Measurements from ENCODE around the gene MEGF11.

Gene MEGF11

DNA sequence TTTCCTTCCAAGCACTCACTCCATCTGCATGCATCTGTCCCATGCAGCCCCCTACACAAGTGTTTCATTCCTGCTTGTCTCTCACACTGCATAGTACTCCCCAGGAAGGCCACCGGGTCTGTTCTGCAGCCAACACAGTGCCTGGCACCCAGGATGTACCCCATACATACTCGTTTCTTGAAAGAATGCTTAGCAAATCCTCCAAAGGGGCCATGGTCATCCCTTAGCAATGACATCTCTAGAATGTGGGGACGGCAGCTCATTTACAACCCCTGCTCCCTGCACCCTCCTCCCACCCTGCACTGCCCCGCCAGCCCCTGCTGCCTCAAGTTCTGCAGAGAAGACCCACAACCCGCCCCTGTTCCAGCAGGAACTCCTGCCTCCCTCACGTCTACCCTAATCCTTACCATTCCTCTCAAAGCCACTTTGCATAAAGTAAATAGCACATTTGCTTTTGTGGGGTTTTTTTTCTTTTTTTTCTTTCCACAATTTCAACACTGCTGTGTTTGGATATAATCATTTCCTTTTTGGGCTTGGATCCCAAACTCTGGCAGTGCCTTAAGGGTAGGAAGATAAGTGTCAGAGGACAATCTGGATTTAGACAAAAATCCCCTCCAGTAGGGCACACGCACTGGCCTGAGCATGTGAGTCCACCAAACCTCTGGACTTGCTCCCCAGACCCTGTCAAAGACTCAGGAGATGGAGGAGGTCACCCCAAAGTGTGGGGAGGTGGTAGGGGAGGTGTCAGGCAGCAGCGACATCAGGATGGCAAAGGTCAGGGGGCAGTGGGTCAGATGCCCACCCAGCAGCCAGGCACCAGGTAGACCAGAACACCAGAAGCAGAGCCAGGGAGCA lies 68.4 kb downstream of the MEGF11 start:
- DNase-seq (ENCODE audit: insufficient read length, low spot score) (no peak), FAIRE-seq (no peak)

- no peak for FAIRE-seq
- no peak for DNase-seq (ENCODE audit: insufficient read length, low spot score)
Observed at GRCh38 chr15:66184492-66184891, 69.1 kb downstream of the MEGF11 start.

DNA sequence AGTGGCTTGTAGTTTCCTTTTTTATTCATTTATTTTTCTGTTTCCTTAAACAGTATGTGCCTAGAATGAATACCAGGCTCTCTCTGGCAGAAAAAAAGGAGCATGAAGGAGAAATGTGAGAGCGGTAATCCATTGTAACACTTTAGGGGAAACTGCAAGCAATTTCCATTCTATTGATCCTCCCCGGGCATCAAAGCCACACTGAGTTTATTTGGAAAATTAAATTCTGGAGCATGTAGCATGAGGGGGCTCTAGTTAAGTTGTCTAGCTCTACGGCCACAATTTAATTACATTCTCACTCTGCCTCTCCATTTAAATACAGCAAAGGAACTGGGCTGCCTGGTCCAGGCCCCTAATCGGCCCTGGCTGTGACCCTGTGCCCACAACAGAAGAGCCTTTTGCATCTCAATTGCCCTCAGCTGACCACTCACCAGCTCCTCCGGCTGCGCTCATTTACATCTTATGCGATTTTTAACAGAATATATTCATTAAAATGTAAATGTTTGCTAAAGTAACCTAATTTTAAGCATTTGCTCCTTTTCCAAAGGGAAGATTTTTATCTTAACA lies 72.9 kb downstream of the MEGF11 start:
- FAIRE-seq (no peak), DNase-seq (ENCODE audit: insufficient read length, low spot score) (no peak)

- DNase-seq (ENCODE audit: insufficient read length, low spot score) (no peak), FAIRE-seq (no peak)
Observed at GRCh38 chr15:66178531-66178910, 75.0 kb downstream of the MEGF11 start.

- DNase-seq (ENCODE audit: insufficient read length, low spot score), result no peak
- FAIRE-seq, result no peak
Observed at GRCh38 chr15:66172324-66172980, 81.1 kb downstream of the MEGF11 start.

- FAIRE-seq, result no peak
- DNase-seq (ENCODE audit: insufficient read length, low spot score), result no peak
Observed at GRCh38 chr15:66171841-66172240, 81.7 kb downstream of the MEGF11 start.

- FAIRE-seq, result no peak
- DNase-seq (ENCODE audit: insufficient read length, low spot score), result no peak
Observed at GRCh38 chr15:66170716-66171115, 82.8 kb downstream of the MEGF11 start.

DNA sequence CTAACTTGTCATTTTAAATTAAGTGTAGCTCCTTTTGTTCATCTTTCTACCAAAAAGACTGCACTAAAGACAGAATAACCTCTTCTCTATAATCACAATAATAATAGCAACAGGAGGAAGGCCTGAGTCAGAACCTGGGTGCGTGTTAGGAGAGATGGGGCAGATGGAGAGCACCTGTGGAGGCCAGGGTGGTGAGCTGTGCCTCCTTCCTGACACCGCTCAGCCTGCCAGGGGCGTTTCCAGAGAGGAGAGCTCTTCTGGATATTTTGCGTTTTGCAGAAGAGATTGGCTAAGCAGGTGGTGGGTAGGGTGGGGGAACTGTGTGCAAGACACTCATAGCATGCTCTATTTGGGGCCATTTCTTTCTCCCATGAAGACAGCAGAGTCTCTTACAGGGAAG lies 83.5 kb downstream of the MEGF11 start:
- FAIRE-seq (no peak), DNase-seq (ENCODE audit: insufficient read length, low spot score) (no peak)

- no peak for FAIRE-seq
Observed at GRCh38 chr15:66169625-66170024, 83.9 kb downstream of the MEGF11 start.

DNA sequence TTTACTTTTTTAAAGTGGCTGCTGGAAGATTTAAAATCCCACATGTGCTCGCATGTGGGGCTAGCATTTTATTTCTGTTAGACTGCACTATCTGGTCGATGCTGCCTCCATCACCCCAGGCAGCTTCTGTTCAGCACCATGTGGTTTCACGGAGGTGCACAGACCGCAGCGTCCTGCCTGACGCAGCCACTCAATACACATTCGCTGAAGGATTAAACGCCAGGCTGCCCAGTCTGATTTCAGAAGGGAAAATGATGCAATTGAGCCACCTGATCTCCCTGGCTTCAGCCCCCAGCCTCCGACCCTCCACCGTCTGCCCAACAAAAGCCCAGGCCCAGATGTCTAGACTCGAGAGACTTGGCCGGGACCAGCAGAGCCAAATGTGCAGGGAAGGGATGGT lies 84.5 kb downstream of the MEGF11 start:
- FAIRE-seq (no peak), DNase-seq (ENCODE audit: insufficient read length, low spot score) (no peak)

More at GRCh38 chr15:66169625-66170024, 83.9 kb downstream of the MEGF11 start:
- DNase-seq (ENCODE audit: insufficient read length, low spot score), result no peak

- no peak for DNase-seq (ENCODE audit: insufficient read length, low spot score)
- FAIRE-seq, result no peak
Observed at GRCh38 chr15:66167854-66168253, 85.7 kb downstream of the MEGF11 start.

GRCh38 chr15:66165856-66166255 lies 87.7 kb downstream of the MEGF11 start:
- FAIRE-seq (no peak), DNase-seq (ENCODE audit: insufficient read length, low spot score) (no peak)

DNA sequence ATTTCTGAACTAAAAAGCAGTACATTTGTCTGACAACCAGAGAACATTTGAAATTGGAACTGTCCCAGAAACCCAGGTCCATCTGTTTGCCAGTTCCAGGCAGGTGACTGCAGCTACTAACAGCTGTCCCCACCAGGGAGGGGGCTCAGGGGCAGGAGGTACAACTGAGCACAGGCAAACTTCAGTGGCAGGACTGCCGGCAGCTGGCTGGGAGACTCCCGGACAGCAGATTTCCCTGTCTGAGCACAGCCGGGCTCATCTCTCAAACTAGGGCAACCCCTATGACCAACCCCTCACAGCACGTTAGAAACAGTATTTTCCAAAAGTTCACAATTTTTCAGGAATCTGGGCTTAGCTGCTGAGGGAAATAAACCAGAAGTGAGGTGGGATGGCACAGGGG lies 88.8 kb downstream of the MEGF11 start:
- DNase-seq (ENCODE audit: insufficient read length, low spot score), result no peak
- FAIRE-seq, result no peak

- no peak for FAIRE-seq
- DNase-seq (ENCODE audit: insufficient read length, low spot score), result no peak
Observed at GRCh38 chr15:66163553-66163952, 90.0 kb downstream of the MEGF11 start.

- DNase-seq (ENCODE audit: insufficient read length, low spot score) (no peak), FAIRE-seq (no peak)
Observed at GRCh38 chr15:66162286-66162685, 91.3 kb downstream of the MEGF11 start.

- DNase-seq (ENCODE audit: insufficient read length, low spot score) (no peak), FAIRE-seq (no peak)
Observed at GRCh38 chr15:66161575-66162118, 91.9 kb downstream of the MEGF11 start.

DNA sequence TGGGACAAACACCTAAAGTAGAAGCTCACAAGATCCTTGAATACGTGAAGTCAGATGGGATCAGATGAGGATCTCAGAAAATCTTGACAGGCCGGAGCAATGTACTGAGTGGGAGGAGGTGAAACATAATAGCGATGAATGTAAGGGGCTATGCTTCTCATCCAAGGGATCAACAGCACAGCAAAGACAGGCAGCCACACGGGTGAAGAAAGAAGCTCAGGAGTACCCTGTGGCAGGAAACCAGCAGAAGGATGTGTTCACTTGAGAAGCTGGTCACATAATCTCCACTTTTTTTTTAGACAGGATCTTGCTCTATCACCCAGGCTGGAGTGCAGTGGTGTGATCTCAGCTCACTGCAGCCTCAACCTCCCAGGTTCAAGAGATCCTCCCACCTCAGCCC lies 92.4 kb downstream of the MEGF11 start:
- FAIRE-seq (no peak), DNase-seq (ENCODE audit: insufficient read length, low spot score) (no peak)

DNA sequence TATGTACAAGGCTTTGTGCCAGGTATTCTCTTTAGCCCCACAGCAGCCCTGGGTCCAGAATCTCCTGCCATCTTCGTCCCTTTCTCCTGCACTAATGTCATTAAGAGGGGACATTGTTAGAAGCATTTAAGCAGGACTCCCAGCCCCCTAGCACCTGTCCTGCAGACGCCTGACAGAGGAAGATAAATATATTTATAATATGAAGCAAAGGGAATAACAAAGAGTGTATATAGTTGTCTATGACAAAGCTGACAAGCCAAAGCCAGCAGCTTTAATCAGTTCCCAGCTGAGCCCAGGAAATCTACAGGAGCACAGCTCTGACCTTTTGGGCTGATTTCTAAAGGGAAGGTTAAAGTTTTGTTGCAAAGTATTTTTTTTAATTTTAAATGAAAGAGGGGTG lies 96.0 kb downstream of the MEGF11 start:
- no peak for FAIRE-seq
- DNase-seq (ENCODE audit: insufficient read length, low spot score), result no peak

DNA sequence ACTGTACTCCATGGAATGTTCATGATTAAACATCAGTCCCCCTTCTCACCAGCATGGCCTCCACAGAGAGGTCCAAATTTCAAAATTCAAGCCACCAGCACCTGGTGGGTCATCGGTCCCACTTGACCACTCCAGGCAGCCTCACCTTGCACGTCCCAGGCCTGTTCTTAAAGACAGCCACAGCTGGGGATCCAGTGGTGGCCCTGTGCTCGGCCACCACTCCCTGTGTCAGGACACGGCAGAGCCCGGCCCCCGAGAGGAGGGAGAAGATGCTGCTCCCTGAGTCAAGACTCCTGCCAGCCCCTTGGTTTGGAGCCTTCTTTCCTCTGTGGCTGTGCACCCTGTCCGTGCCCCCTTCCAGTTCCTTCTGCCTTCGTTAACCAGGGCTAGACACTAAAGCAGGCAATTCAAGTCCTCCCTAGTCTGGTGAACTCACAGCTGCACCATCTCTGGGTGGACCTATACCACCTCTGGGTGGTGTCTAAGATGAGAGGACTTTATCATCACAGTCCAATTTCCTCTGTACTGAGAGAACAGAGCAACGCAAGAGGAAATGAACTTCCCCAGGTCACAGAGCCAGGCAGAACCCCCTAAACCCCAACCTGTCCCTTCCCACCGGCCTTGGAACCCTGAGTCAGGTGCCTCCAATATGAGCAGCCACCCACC lies 97.1 kb downstream of the MEGF11 start:
- DNase-seq (ENCODE audit: insufficient read length, low spot score) (no peak), FAIRE-seq (no peak)

DNA sequence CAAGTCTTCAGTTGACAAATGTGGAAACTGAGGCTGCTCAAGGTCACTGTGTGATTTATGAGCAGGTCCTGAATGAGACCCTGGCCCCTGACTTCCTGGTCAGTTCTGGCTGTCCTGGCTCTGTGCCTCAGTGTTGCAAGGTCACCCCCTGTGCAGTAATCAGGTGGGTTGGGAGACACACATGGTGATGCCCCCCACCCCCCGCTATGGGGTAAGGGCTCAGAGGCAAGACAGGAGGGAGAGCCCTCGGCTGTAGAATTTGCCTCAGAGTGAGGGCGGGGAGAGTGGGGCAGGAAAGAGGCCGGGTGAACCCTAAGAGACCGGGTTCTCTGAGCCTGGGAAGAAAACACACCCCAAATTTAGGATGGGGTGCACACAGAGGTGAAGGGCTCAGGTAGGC lies 98.5 kb downstream of the MEGF11 start:
- DNase-seq (ENCODE audit: insufficient read length, low spot score) (no peak), FAIRE-seq (no peak)

- no peak for DNase-seq (ENCODE audit: insufficient read length, low spot score)
- no peak for FAIRE-seq
Observed at GRCh38 chr15:66154581-66154980, 99.0 kb downstream of the MEGF11 start.
